ENCODE data around the gene SCARF2. TPM values are rescaled to one million over a fixed set of nuclear protein-coding genes. Genes with fewer than 3 reads are reported as not detected.
"Not testable (repeated sequence)": the region's sequence is repeated elsewhere in the genome, so short reads cannot be mapped to it uniquely, and the experiment has no call there.

SCARF2 gene
- total RNA-seq, 1 experiment from 2014 or later = 26.3 TPM

DNA sequence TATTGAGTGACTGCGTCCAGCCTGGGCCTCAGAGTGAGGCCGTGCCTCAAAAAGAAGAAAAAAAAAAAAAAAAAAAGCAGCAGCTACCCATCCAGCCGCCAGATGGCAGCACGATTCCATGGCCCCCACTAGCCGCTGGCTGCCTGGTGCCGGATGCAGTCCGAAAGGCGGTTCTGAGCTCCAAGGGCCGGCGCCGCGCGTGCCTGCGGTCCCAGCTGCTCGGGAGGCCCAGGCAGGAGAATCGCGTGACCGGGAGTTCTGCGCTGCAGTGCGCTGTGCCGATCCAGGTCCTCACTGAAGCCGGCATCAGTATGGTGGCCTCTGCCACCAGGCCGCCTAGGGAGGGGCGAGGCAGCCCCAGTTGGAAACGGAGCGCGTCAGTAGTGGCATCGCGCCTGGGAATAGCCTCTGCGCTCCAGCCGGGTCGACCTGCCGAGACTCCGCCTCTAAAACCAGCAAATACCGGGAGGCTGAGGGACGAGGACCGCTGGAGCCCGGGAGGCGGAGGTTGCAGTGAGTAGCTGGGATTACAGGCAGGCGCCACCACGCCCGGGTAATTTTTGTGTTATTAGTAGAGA, 19.3 kb downstream of the SCARF2 start:
- no peaks in the 10 kb centered on the region for H3K36me3 Mint-ChIP-seq
- H3K4me1 Mint-ChIP-seq = peaks cover under 1% of the 10 kb centered on the region; the same call in 1 of the 2 replicates
- peak overlapping the region; percentile 59 for H3K4me3 Mint-ChIP-seq
- CTCF ChIA-PET = interaction anchor here (0.6 to 3.5 kb wide), 76 partner anchors 10 to 645 kb away, joined by 3 to 146 read pairs (median 5); partner anchors contain the start of genes DGCR6L, KLHL22, MED15 and ZNF74
- H3K9me3 Mint-ChIP-seq = no peaks in the 10 kb centered on the region
- POLR2A ChIA-PET = interaction anchor here (0.7 to 1.0 kb wide), 6 partner anchors 14 to 1304 kb away, joined by 3 to 5 read pairs (median 3); no protein-coding TSS in a partner anchor
- no peaks in the 10 kb centered on the region; the same call in 1 of the 2 replicates for H3K27me3 Mint-ChIP-seq (ENCODE audit: low read depth)
- H3K27ac Mint-ChIP-seq = no peak overlapping the region
- no peak for TF ChIP-seq ATF3 (CRISPR knock-in tag; conservative IDR thresholded peaks at IDR 0.05)
- TF ChIP-seq, protein P1, sequence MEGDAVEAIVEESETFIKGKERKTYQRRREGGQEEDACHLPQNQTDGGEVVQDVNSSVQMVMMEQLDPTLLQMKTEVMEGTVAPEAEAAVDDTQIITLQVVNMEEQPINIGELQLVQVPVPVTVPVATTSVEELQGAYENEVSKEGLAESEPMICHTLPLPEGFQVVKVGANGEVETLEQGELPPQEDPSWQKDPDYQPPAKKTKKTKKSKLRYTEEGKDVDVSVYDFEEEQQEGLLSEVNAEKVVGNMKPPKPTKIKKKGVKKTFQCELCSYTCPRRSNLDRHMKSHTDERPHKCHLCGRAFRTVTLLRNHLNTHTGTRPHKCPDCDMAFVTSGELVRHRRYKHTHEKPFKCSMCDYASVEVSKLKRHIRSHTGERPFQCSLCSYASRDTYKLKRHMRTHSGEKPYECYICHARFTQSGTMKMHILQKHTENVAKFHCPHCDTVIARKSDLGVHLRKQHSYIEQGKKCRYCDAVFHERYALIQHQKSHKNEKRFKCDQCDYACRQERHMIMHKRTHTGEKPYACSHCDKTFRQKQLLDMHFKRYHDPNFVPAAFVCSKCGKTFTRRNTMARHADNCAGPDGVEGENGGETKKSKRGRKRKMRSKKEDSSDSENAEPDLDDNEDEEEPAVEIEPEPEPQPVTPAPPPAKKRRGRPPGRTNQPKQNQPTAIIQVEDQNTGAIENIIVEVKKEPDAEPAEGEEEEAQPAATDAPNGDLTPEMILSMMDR (IDR thresholded peaks at IDR 0.05) = peak; percentile 80
- no peak for TF ChIP-seq FOXJ3 (CRISPR knock-in tag; IDR thresholded peaks at IDR 0.05; ENCODE audit: borderline replicate concordance)
- TF ChIP-seq OVOL2 (CRISPR knock-in tag; IDR thresholded peaks at IDR 0.05; ENCODE audit: borderline replicate concordance) = no peak
- TF ChIP-seq MYBL2 (CRISPR knock-in tag; IDR thresholded peaks at IDR 0.05) = 0 out of 2 replicates have a peak, but pooled peaks have one; percentile 31
- peak; percentile 97; the same call in 1 of the 2 replicates for TF ChIP-seq ZNF121 (CRISPR knock-in tag; IDR thresholded peaks at IDR 0.05)
- TF ChIP-seq PREB (CRISPR knock-in tag; IDR thresholded peaks at IDR 0.05; ENCODE audit: borderline replicate concordance) = no peak
- TF ChIP-seq, protein P2, sequence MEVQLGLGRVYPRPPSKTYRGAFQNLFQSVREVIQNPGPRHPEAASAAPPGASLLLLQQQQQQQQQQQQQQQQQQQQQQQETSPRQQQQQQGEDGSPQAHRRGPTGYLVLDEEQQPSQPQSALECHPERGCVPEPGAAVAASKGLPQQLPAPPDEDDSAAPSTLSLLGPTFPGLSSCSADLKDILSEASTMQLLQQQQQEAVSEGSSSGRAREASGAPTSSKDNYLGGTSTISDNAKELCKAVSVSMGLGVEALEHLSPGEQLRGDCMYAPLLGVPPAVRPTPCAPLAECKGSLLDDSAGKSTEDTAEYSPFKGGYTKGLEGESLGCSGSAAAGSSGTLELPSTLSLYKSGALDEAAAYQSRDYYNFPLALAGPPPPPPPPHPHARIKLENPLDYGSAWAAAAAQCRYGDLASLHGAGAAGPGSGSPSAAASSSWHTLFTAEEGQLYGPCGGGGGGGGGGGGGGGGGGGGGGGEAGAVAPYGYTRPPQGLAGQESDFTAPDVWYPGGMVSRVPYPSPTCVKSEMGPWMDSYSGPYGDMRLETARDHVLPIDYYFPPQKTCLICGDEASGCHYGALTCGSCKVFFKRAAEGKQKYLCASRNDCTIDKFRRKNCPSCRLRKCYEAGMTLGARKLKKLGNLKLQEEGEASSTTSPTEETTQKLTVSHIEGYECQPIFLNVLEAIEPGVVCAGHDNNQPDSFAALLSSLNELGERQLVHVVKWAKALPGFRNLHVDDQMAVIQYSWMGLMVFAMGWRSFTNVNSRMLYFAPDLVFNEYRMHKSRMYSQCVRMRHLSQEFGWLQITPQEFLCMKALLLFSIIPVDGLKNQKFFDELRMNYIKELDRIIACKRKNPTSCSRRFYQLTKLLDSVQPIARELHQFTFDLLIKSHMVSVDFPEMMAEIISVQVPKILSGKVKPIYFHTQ (CRISPR knock-in tag; IDR thresholded peaks at IDR 0.05) = no peak
- no peak for TF ChIP-seq ZNF138 (CRISPR knock-in tag; conservative IDR thresholded peaks at IDR 0.05)
- TF ChIP-seq TEAD1 (CRISPR knock-in tag; IDR thresholded peaks at IDR 0.05) = 0 out of 2 replicates have a peak, but pooled peaks have one; percentile 26
- no peak for TF ChIP-seq ZSCAN18 (CRISPR knock-in tag; IDR thresholded peaks at IDR 0.05)
- TF ChIP-seq SMAD3 (CRISPR knock-in tag; IDR thresholded peaks at IDR 0.05; ENCODE audit: borderline replicate concordance) = 0 out of 2 replicates have a peak, but pooled peaks have one; percentile 14
- peak; percentile 90 for TF ChIP-seq MAX (CRISPR knock-in tag; IDR thresholded peaks at IDR 0.05)
- TF ChIP-seq JUN (CRISPR knock-in tag; IDR thresholded peaks at IDR 0.05) = no peak
- TF ChIP-seq, protein P3, sequence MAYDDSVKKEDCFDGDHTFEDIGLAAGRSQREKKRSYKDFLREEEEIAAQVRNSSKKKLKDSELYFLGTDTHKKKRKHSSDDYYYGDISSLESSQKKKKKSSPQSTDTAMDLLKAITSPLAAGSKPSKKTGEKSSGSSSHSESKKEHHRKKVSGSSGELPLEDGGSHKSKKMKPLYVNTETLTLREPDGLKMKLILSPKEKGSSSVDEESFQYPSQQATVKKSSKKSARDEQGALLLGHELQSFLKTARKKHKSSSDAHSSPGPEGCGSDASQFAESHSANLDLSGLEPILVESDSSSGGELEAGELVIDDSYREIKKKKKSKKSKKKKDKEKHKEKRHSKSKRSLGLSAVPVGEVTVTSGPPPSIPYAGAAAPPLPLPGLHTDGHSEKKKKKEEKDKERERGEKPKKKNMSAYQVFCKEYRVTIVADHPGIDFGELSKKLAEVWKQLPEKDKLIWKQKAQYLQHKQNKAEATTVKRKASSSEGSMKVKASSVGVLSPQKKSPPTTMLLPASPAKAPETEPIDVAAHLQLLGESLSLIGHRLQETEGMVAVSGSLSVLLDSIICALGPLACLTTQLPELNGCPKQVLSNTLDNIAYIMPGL (CRISPR knock-in tag; IDR thresholded peaks at IDR 0.05) = peak; percentile 76; the same call in 1 of the 2 replicates
- ATAC-seq (peak; percentile 85), DNase-seq (ENCODE audit: low spot score) (peak; percentile 83)

GRCh38 chr22:20415699-20416098, 21.9 kb downstream of the SCARF2 start:
- CTCF ChIA-PET, H3K27ac Mint-ChIP-seq, ATAC-seq: not testable (repeated sequence)

DNA sequence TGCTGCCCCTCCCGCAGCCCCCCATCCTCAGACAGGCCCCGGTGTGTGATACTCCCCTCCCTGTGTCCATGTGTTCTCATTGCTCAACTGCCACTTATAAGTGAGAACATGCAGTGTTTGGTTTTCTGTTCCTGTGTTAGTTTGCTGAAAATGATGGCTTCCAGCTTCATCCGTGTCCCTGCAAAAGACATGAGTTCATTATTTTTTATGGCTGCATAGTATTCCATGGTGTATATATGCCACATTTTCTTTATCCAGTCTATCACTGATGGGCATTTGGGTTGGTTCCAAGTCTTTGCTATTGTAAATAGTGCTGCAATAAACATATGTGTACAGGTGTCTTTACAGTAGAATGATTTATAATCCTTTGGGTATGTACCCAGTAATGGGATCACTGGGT, 22.4 kb downstream of the SCARF2 start:
- H3K36me3 Mint-ChIP-seq; H3K27ac Mint-ChIP-seq; H3K4me3 Mint-ChIP-seq; POLR2A ChIA-PET; DNase-seq (ENCODE audit: low spot score); ATAC-seq; H3K9me3 Mint-ChIP-seq; H3K27me3 Mint-ChIP-seq (ENCODE audit: low read depth); H3K4me1 Mint-ChIP-seq; CTCF ChIA-PET: not testable (repeated sequence)

More at GRCh38 chr22:20415699-20416098, 21.9 kb downstream of the SCARF2 start:
- H3K36me3 Mint-ChIP-seq; DNase-seq (ENCODE audit: low spot score); POLR2A ChIA-PET; H3K9me3 Mint-ChIP-seq; H3K4me3 Mint-ChIP-seq; H3K4me1 Mint-ChIP-seq; H3K27me3 Mint-ChIP-seq (ENCODE audit: low read depth): not testable (repeated sequence)

All from WTC11 (cell line).